ENCODE results near the gene BANK1.

BANK1 gene

DNA sequence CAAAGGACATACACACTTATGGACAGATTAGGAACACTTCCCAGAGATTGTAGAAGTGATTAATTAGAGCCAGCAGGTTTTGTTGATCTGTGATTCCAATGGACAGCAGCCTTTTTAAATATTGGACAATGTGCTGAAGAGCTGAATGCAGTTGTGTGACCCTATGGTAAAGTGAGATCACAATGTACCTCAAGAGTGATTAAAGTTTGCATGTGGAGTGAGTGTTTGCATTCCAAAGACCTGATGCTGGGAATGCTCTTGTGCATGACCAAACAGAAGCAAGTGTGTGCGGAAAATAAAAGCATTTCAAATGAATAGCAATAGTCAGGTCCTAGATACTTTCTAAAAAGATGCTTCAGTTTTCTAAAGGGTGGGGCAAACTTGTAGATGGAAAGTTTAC is 154.1 kb downstream of the BANK1 start:
- no peak for TF ChIP-seq ZFP3 (CRISPR knock-in tag; IDR thresholded peaks at IDR 0.05)
- TF ChIP-seq TSHZ2 (CRISPR knock-in tag; IDR thresholded peaks at IDR 0.05), result no peak
- no peak for TF ChIP-seq GLIS3 (CRISPR knock-in tag; IDR thresholded peaks at IDR 0.05)
- no peak for TF ChIP-seq ZNF565 (CRISPR knock-in tag; conservative IDR thresholded peaks at IDR 0.05; ENCODE audit: low read depth)
- no peak for TF ChIP-seq ZFP30 (CRISPR knock-in tag; IDR thresholded peaks at IDR 0.05)
- TF ChIP-seq SNAI2 (CRISPR knock-in tag; IDR thresholded peaks at IDR 0.05), result no peak
- TF ChIP-seq, protein P1, sequence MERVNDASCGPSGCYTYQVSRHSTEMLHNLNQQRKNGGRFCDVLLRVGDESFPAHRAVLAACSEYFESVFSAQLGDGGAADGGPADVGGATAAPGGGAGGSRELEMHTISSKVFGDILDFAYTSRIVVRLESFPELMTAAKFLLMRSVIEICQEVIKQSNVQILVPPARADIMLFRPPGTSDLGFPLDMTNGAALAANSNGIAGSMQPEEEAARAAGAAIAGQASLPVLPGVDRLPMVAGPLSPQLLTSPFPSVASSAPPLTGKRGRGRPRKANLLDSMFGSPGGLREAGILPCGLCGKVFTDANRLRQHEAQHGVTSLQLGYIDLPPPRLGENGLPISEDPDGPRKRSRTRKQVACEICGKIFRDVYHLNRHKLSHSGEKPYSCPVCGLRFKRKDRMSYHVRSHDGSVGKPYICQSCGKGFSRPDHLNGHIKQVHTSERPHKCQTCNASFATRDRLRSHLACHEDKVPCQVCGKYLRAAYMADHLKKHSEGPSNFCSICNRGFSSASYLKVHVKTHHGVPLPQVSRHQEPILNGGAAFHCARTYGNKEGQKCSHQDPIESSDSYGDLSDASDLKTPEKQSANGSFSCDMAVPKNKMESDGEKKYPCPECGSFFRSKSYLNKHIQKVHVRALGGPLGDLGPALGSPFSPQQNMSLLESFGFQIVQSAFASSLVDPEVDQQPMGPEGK (CRISPR knock-in tag; IDR thresholded peaks at IDR 0.05; ENCODE audit: borderline replicate concordance), result no peak
- TF ChIP-seq ZNF8 (CRISPR knock-in tag; IDR thresholded peaks at IDR 0.05), result no peak
- TF ChIP-seq ESRRG (CRISPR knock-in tag; IDR thresholded peaks at IDR 0.05), result no peak
- TF ChIP-seq ARNTL (CRISPR knock-in tag; IDR thresholded peaks at IDR 0.05; ENCODE audit: borderline replicate concordance, low read depth), result no peak
- no peak for TF ChIP-seq RARB (CRISPR knock-in tag; IDR thresholded peaks at IDR 0.05)
- no peak for TF ChIP-seq TOX (CRISPR knock-in tag; IDR thresholded peaks at IDR 0.05; ENCODE audit: borderline replicate concordance)
- TF ChIP-seq, protein P2, sequence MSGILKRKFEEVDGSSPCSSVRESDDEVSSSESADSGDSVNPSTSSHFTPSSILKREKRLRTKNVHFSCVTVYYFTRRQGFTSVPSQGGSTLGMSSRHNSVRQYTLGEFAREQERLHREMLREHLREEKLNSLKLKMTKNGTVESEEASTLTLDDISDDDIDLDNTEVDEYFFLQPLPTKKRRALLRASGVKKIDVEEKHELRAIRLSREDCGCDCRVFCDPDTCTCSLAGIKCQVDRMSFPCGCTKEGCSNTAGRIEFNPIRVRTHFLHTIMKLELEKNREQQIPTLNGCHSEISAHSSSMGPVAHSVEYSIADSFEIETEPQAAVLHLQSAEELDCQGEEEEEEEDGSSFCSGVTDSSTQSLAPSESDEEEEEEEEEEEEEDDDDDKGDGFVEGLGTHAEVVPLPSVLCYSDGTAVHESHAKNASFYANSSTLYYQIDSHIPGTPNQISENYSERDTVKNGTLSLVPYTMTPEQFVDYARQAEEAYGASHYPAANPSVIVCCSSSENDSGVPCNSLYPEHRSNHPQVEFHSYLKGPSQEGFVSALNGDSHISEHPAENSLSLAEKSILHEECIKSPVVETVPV (CRISPR knock-in tag; IDR thresholded peaks at IDR 0.05), result no peak
- TF ChIP-seq OSR1 (CRISPR knock-in tag; IDR thresholded peaks at IDR 0.05), result no peak
- TF ChIP-seq, protein P3, sequence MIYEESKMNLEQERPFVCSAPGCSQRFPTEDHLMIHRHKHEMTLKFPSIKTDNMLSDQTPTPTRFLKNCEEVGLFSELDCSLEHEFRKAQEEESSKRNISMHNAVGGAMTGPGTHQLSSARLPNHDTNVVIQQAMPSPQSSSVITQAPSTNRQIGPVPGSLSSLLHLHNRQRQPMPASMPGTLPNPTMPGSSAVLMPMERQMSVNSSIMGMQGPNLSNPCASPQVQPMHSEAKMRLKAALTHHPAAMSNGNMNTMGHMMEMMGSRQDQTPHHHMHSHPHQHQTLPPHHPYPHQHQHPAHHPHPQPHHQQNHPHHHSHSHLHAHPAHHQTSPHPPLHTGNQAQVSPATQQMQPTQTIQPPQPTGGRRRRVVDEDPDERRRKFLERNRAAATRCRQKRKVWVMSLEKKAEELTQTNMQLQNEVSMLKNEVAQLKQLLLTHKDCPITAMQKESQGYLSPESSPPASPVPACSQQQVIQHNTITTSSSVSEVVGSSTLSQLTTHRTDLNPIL (CRISPR knock-in tag; IDR thresholded peaks at IDR 0.05; ENCODE audit: low read depth), result no peak
- TF ChIP-seq BACH2 (CRISPR knock-in tag; IDR thresholded peaks at IDR 0.05; ENCODE audit: borderline replicate concordance), result no peak
- no peak for TF ChIP-seq ISL1 (CRISPR knock-in tag; IDR thresholded peaks at IDR 0.05)
- no peak for TF ChIP-seq TCF4 (CRISPR knock-in tag; IDR thresholded peaks at IDR 0.05; ENCODE audit: borderline replicate concordance)
- TF ChIP-seq, protein P4, sequence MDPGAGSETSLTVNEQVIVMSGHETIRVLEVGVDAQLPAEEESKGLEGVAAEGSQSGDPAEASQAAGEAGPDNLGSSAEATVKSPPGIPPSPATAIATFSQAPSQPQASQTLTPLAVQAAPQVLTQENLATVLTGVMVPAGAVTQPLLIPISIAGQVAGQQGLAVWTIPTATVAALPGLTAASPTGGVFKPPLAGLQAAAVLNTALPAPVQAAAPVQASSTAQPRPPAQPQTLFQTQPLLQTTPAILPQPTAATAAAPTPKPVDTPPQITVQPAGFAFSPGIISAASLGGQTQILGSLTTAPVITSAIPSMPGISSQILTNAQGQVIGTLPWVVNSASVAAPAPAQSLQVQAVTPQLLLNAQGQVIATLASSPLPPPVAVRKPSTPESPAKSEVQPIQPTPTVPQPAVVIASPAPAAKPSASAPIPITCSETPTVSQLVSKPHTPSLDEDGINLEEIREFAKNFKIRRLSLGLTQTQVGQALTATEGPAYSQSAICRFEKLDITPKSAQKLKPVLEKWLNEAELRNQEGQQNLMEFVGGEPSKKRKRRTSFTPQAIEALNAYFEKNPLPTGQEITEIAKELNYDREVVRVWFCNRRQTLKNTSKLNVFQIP (CRISPR knock-in tag; IDR thresholded peaks at IDR 0.05; ENCODE audit: borderline replicate concordance, low read depth), result no peak
- no peak for ATAC-seq

GRCh38 chr4:101948055-101948454 is 157.5 kb downstream of the BANK1 start:
- no peak for ATAC-seq
- TF ChIP-seq TOX (CRISPR knock-in tag; IDR thresholded peaks at IDR 0.05; ENCODE audit: borderline replicate concordance) (no peak), ZFP30 (CRISPR knock-in tag; IDR thresholded peaks at IDR 0.05) (no peak), ESRRG (CRISPR knock-in tag; IDR thresholded peaks at IDR 0.05) (no peak)
- TF ChIP-seq, protein P3 (CRISPR knock-in tag; IDR thresholded peaks at IDR 0.05; ENCODE audit: low read depth), result no peak
- TF ChIP-seq, protein P2 (CRISPR knock-in tag; IDR thresholded peaks at IDR 0.05), result no peak
